NCI-H510A treated with DMSO at 0.1 percent for 48 hours (cell line): ENCODE results near the gene PDLIM5.
"Not testable (repeated sequence)": the region's sequence is repeated elsewhere in the genome, so short reads cannot be mapped to it uniquely, and the experiment has no call there.

ENCODE experiments used
- DNase-seq: peaks from one replicate; lab custom pipeline; 2025; lab: John Stamatoyannopoulos, UW

Gene PDLIM5

GRCh38 chr4:94451695-94452475, at the start of gene PDLIM5:
Gene PDLIM5 (plus strand): TSS chr4:94451942. CDS start chr4:94455289, 3,347 bp downstream.
- DNase-seq: peak; percentile 81

DNA sequence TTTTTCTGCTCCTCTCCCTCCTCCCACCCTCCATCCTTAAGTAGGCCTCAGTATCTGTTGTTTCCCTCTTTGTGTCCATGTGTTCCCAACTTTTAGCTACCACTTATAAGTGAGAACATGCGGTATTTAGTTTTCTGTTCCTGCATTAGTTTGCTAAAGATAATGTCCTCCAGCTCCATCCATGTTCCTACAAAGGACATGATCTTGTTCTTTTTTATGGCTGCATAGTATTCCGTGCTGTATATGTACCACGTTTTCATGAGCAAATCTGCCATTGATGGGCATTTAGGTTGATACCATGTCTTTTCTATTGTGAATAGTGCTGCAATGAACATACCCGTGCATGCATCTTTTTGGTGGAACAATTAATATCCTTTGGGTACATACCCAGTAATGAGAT, 49.3 kb upstream of the PDLIM5 start:
- DNase-seq: not testable (repeated sequence)

DNA sequence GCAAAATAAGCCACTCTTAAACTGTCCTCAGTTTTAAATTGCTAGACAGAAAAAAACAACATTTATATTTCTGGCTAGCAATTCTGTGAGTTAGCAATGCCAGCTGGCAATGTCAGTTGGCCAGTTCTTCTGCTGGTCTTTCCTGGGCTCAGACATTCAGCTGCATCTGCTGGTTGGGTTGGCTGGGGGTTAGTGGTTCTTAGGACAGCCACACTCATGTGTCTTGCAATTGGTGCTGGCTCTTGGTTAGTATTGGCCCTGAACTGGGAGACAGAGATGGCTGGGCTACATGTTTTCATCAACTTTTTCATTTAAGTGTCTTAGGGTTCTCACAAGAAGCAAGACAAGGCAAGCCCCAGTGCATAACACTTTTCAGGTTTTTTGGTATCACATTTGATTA, 48.0 kb upstream of the PDLIM5 start:
- no peak for DNase-seq

DNA sequence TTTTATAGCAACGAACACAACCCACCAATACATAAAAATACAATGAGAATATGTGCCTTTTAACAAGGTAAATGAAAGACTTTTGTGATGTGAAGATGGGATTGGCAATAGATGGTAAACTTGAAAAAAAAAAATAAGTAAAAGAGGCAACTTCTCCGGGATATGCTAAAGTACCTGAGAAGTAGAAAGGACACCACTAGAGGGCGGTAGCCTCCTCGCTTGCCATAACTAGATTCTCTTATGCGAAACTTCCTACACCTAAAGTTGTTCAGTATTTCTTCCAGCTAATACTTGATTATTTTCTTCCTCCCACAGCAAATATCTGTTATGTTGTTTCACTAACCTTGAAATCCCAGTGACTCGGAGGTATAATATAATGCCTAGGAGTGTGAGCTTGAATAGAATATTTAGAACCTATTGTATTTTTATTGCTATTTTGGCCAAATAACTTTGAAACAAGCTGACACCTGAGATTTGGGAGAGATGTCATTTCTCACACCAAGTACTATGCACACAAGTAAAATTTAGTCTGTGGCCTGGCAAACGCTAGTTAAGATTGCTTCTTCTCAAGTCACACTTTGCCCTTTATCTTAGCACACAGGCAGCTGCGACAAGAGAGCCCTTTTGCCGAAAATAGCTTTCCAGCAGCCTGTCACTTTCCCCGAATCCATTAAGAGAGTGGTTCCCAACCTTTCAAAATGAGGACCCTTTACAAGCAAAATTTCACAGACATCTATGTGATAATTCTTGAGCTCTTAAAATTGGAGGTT, 44.9 kb upstream of the PDLIM5 start:
- peak; percentile 81 for DNase-seq

- DNase-seq: no peak
Observed at GRCh38 chr4:94407846-94408245, 43.9 kb upstream of the PDLIM5 start.

DNA sequence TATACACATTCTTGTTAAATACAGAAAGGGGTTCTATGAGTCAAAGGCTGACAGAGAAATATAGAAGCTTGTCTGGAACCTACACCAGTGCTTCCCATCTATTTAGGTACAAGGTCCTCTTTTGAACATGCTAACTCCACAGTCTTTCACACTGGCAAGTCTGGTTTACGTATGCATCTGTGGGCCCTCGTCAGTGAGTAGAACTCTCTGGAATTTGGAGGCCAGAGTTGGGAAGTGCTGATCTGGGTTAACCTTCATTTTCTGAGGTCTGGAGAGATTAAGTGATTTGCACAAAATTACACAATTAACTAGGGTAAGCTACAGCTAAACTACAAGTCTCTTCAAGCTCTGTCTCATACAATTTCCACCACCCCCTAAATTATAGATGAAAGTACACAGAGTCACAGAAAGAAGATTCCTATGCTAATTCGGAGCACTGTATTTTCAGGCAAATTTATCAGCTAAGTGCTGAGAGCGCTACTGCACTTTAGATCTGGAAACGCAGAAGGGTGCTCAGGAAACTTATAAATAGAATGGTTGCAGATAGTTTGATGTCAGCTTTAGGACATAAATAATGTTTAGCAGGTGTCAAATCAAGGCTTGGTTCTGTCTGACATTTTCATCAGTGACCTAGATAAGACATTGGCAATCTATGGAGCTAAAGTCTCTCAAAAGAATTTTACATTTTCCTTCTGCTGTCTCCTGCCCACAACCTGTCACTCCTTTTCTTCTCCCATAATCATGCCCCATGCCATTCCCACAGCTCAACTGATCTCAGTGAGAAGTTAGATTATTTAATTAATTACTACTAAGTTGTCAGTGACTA, 43.0 kb upstream of the PDLIM5 start:
- DNase-seq: no peak

- no peak for DNase-seq
Observed at GRCh38 chr4:94409375-94409679, 42.4 kb upstream of the PDLIM5 start.

- no peak for DNase-seq
Observed at GRCh38 chr4:94409962-94410361, 41.8 kb upstream of the PDLIM5 start.

DNA sequence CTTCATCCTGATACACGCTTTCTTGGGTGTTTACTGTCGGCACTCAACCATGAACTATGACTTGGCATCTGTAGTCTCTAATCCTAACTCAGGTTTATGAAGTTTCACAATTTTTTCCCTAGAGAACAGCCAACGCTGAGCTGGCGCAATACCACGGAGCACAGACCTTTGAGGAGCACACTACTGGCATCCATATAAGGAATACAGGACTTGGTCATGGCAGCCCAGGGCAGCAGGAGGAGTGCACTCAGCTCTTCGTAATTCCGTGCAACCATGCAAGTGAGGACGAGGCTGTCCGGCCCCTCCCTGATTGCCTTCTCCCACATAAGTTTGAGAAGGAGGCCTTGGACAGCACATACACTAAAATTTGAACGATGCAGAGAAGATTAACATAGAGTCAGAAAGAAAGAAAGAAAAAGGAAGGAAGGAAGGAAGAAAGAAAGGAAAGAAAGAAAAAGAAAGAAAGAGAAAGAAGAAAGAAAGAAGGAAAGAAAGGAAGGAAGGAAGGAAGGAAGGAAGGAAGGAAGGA, 41.0 kb upstream of the PDLIM5 start:
- peak; percentile 79 for DNase-seq

GRCh38 chr4:94411296-94411695, 40.4 kb upstream of the PDLIM5 start:
- DNase-seq: no peak

DNA sequence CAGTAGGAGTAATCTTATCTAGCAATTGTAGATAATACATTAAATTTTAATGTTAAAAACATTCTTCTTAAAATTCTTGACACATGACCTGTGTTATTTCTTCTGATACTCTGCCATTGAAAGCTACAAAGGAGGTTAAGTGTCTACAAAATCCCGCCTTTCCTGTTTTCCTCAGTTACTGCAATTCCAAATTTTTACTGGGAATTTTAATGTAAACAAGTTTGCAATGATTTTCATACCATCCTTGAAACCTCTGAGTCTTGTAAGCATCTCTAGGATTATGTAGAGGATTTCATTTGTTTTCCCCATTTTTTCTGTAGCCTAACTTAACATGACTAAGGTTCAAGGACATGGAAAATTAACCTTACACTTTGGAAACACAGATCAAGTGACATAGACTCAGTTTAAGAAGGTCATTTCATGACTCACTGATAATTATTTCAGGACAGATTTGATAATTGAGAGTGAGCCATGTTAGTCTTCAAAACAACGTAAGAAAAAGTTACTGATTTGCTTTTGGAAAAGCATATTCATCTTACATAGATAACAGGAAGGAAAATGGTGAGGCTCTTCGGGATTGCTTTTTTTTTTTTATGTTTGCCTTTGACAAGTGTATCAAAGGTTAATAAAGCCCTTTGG, 39.6 kb upstream of the PDLIM5 start:
- DNase-seq: no peak

DNA sequence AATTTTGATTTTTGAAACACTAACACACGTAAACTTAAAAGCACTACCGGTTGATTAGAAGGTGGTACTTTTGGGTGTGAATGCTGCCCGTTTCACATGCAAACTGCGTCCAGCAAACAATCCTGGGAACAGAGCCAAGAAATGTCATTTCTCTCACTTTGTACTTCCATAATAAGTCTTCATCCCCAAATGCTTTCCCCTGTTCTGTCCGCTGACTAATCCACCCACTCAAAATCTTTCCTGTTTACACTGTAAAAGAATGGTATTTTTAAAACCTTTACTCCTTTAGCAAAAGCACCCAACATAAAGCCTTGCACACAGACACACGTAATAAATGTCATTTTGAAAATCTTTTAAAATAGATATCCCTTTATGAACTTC, 39.1 kb upstream of the PDLIM5 start:
- DNase-seq: no peak

- no peak for DNase-seq
Observed at GRCh38 chr4:94413085-94413840, 38.5 kb upstream of the PDLIM5 start.

DNA sequence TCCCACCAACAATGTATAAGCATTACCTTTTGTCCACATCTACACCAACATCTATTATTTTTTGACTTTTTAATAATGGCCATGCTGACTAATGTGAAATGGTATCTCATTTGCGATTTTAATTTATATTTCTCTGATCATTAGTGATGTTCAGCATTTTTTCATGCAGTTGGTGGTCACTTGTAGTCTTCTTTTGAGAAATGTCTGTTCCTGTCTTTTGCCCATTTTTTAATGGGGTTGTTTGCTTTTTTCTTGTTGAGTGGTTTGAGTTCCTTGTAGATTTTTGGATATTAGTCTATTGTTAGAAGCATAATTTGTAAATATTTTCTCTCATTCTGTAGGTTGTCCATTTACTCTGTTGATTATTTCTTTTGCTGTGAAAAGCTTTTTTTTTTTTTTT, 36.8 kb upstream of the PDLIM5 start:
- no peak for DNase-seq

DNA sequence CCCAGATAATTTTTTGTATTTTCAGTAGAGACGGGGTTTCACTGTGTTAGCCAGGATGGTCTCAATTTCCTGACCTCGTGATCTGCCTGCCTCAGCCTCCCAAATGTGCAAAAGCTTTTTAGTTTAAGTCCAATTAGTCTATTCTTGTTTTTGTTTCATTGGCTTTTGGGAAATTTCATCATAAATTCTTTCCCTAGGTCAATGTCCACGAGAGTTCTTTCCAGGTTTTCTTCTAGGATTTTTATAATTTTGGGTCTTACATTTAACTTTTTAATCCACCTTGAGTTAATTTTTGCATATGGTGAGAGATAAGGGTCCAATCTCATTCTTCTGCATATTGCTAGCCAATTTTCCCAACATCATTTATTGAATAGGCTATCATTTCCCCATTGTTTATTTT, 36.3 kb upstream of the PDLIM5 start:
- DNase-seq: no peak

GRCh38 chr4:94416335-94416734, 35.4 kb upstream of the PDLIM5 start:
- DNase-seq: no peak

DNA sequence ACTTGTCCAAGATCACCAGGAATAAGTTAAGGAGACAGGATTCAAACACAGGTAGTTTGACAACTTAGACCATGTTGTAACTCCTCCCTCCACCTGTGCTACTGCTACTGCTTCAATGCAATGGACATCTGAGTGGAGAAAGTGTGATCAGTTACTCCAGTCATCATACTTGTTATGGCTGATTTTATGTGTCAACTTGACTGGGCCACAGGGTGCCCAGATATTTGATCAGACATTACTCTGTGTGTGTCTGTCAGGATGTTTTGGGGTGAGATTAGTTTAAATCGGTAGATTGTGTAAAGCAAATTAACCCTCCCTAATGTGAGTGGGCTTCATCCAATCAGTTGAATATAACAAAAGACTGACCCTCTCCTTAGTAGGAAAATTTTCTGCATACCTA, 34.8 kb upstream of the PDLIM5 start:
- DNase-seq: no peak

GRCh38 chr4:94419549-94419948, 32.2 kb upstream of the PDLIM5 start:
- DNase-seq: no peak

DNA sequence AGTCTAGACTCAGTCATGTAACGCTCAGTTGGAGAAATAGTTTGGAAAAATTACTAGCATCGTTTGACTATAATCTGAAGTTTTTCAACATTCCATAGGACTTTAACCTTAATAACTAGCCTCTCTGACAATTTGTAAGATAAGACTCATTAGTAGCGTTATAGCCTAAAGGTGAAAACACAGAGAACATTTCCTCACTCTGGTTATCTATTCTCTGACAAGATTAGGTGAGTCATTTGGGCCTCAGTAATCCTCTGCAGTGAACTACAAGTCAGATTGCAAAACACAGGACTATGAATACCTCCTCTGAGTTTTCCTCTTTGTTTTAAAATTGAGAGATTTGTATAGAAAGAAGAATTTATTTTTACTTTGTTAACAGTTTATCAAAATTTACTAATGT, 31.8 kb upstream of the PDLIM5 start:
- no peak for DNase-seq

- no peak for DNase-seq
Observed at GRCh38 chr4:94420356-94420755, 31.4 kb upstream of the PDLIM5 start.

- DNase-seq: no peak
Observed at GRCh38 chr4:94426783-94427182, 25.0 kb upstream of the PDLIM5 start.
